NCI-H1092 treated with DMSO at 0.1 percent for 48 hours (cell line): ENCODE results near the gene PHETA1.

Experiments used
- DNase-seq: peaks from one replicate; lab custom pipeline; 2025; lab: John Stamatoyannopoulos, UW

PHETA1 gene

GRCh38 chr12:111322336-111323250, 46.3 kb downstream of the PHETA1 start:
- DNase-seq = peak; percentile 40

- DNase-seq = no peak
These were observed 47.6 kb downstream of the PHETA1 start for GRCh38 chr12:111321317-111321716.

DNA sequence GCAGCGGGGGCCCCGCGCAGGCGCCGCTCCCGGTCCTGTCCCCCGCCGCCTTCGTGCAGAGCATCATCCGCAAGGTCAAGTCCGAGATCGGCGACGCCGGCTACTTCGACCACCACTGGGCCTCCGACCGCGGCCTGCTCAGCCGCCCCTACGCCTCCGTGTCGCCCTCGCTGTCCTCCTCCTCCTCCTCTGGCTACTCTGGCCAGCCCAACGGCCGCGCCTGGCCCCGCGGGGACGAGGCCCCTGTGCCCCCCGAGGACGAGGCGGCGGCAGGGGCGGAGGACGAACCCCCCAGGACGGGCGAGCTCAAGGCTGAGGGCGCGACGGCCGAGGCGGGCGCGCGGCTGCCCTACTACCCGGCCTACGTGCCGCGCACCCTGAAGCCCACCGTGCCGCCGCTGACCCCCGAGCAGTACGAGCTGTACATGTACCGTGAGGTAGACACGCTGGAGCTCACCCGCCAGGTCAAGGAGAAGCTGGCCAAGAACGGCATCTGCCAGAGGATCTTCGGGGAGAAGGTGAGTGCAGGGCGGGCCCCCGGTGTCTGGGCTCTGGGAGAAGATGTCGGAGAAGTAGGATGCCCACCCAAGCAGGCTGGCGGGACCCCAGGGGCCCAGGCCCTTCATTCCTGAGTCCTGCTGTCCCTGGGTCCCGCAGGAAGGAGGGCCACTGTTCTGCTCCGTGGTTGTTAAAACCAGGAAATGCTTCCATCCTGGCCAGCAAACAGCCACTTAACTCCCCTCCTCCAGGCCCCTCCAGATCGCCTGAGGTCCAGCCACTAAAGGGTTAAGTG, 48.4 kb downstream of the PHETA1 start:
- DNase-seq = no peak

GRCh38 chr12:111319600-111320257, 49.2 kb downstream of the PHETA1 start:
- DNase-seq = no peak

DNA sequence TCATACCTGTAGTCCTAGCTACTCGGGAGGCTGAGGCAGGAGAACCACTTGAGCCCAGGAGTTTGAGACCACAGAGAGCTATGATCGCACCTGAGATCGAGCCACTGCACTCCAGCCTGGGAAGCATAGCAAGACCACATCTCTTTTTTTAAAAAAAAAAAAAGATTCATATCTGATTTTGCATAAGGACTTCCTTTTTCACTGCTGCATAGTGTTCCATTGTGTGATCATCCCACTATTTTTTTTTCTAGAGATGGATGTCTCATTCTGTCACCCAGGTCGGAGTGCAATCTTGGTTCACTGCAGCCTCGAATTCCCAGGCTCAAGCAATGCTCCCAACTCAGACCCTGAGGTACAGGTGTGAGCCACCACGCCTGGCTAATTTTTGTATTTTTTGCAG, 50.4 kb downstream of the PHETA1 start:
- DNase-seq = no peak

GRCh38 chr12:111316671-111317070, 52.2 kb downstream of the PHETA1 start:
- no peak for DNase-seq

- DNase-seq = no peak
These were observed 53.8 kb downstream of the PHETA1 start for GRCh38 chr12:111314953-111315539.

DNA sequence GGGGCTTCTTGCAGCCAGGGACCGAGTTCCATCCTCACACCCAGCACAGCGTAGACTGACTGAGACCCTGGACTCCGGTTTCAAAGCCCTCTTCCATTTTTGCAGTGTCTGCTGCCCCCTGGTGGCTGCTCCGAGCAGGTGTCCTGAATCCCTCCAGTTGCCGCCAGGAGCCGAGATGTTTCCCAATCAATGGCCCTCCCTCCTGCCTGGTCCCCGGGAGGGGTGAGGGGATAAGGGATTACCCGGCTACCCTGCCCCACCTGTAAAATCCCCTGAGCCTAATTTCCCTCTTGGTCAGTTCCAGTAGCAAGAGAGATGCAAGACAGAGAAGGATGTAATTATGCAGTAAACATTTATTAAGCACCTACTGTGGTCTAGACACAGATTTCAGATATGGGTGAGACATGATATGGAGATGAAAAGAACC, 55.0 kb downstream of the PHETA1 start:
- peak; percentile 28 for DNase-seq

GRCh38 chr12:111312708-111313107, 56.2 kb downstream of the PHETA1 start:
- DNase-seq = no peak

- no peak for DNase-seq
These were observed 56.9 kb downstream of the PHETA1 start for GRCh38 chr12:111312016-111312415.

DNA sequence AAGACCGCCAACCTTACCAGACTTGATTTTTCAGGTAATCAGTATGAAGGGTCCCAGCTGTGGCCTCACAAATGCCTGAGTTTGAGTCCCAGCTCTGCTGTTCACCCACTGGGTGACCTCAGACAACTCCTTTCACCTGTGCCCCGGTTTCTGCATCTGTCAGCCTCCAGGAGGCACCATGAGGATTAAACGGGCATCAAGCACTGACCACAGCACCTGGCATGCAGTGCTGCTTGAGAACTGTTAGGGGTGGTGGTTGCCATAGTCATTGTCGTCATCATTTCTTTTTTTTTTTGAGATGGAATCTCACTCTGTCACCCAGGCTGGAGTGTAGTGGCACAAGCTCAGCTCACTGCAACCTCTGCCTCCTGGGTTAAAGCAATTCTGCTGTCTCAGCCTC, 57.9 kb downstream of the PHETA1 start:
- no peak for DNase-seq
